CD4-positive, alpha-beta memory T cell (primary cell): Measurements from ENCODE around the gene CACNA1B. TPM values are rescaled to one million over a fixed set of nuclear protein-coding genes. Genes with fewer than 3 reads are reported as not detected.
"Not testable (repeated sequence)": the region's sequence is repeated elsewhere in the genome, so short reads cannot be mapped to it uniquely, and the experiment has no call there.

Experiments used
- CTCF ChIA-PET: fragments of 350-600 bp; sonication (Branson Sonifier 250); formaldehyde crosslinking; loops from one replicate; lab custom pipeline; 2021; ENCODE audit warnings: inconsistent platforms; ENCODE audit not compliant: partially characterized antibody; lab: Charles Lee
- POLR2A ChIA-PET: fragments of 350-600 bp; sonication (Branson Sonifier 250); formaldehyde crosslinking; loops from one replicate; lab custom pipeline; 2021; ENCODE audit not compliant: partially characterized antibody; lab: Charles Lee
- DNase-seq, 5 donors: peaks; one replicate each; pipeline versions ENCODE4 v3.0.0 to v3.0.0-alpha.2; 2020 to 2022; ENCODE audit warnings: mixed read lengths in 1 of 5
- H3K27ac ChIP-seq: one replicate; pipeline ENCODE4 v1.7.0; 2013; ENCODE audit warnings: low read depth, low read length
- H3K27me3 ChIP-seq: 2 replicates; pipeline ENCODE4 v1.7.0; 2013; ENCODE audit warnings: mild to moderate bottlenecking, low read length, moderate library complexity; ENCODE audit not compliant: insufficient read depth
- H3K36me3 ChIP-seq: 2 replicates; pipeline ENCODE4 v1.7.0; 2013; ENCODE audit warnings: mild to moderate bottlenecking, low read length, moderate library complexity; ENCODE audit not compliant: insufficient read depth
- H3K4me1 ChIP-seq: 2 replicates; pipeline ENCODE4 v1.7.0; 2013; ENCODE audit warnings: mild to moderate bottlenecking, low read length, moderate library complexity; ENCODE audit not compliant: insufficient read depth
- H3K4me3 ChIP-seq, 2 donors: one replicate each; pipeline ENCODE4 v1.7.0; 2013; ENCODE audit warnings: low read length in 2 of 2, mild to moderate bottlenecking in 1 of 2
- H3K9me3 ChIP-seq, 2 donors: one replicate each; pipeline ENCODE4 v1.7.0; 2013; ENCODE audit warnings: low read length in 2 of 2, control low read depth in 1 of 2; ENCODE audit not compliant: control insufficient read depth in 1 of 2
- H3K27ac Mint-ChIP-seq, 7 donors: one replicate each; pipeline ENCODE4 v1.8.0; 2020 to 2021; ENCODE audit warnings: mixed read lengths in 7 of 7, mild to moderate bottlenecking in 6 of 7, inconsistent platforms in 3 of 7, moderate library complexity in 3 of 7
- H3K27me3 Mint-ChIP-seq, 2 donors: one replicate each; pipeline ENCODE4 v1.8.0; 2020 to 2021; ENCODE audit warnings: mixed read lengths in 2 of 2
- H3K36me3 Mint-ChIP-seq, 2 donors: one replicate each; pipeline ENCODE4 v1.8.0; 2020 to 2021; ENCODE audit warnings: mixed read lengths in 2 of 2, inconsistent platforms in 1 of 2, mild to moderate bottlenecking in 1 of 2
- H3K4me1 Mint-ChIP-seq, 4 donors: one replicate each; pipeline ENCODE4 v1.8.0; 2020 to 2021; ENCODE audit warnings: mixed read lengths in 4 of 4, mild to moderate bottlenecking in 1 of 4
- H3K4me3 Mint-ChIP-seq, 8 donors: one replicate each; pipeline ENCODE4 v1.8.0; 2020 to 2021; ENCODE audit warnings: mixed read lengths in 8 of 8, mild to moderate bottlenecking in 7 of 8, moderate library complexity in 6 of 8, inconsistent platforms in 3 of 8
- H3K9me3 Mint-ChIP-seq, 8 donors: one replicate each; pipeline ENCODE4 v1.8.0; 2020 to 2021; ENCODE audit warnings: mixed read lengths in 8 of 8, mild to moderate bottlenecking in 5 of 8, inconsistent platforms in 3 of 8, moderate library complexity in 1 of 8
- intact Hi-C: fragments of 100-400 bp; cut with micrococcal nuclease; formaldehyde crosslinking; loops from one replicate; pipeline ENCODE4 v1.15.1; 2023
- polyA plus RNA-seq, 2 donors: library from polyadenylated mRNA; unstranded; fragments of 300-500 nt; fragmentation: Illumina TruSeq; gene quantifications; one replicate each; pipeline ENCODE4 v1.2.3, GENCODE V29; 2021
- total RNA-seq, 2 experiments: library from RNA; stranded (reverse); gene quantifications; one replicate each; pipeline ENCODE4 v1.2.3, GENCODE V29; 2021

Gene CACNA1B
- total and polyA plus RNA-seq, 4 experiments from 2014 or later: not detected

DNA sequence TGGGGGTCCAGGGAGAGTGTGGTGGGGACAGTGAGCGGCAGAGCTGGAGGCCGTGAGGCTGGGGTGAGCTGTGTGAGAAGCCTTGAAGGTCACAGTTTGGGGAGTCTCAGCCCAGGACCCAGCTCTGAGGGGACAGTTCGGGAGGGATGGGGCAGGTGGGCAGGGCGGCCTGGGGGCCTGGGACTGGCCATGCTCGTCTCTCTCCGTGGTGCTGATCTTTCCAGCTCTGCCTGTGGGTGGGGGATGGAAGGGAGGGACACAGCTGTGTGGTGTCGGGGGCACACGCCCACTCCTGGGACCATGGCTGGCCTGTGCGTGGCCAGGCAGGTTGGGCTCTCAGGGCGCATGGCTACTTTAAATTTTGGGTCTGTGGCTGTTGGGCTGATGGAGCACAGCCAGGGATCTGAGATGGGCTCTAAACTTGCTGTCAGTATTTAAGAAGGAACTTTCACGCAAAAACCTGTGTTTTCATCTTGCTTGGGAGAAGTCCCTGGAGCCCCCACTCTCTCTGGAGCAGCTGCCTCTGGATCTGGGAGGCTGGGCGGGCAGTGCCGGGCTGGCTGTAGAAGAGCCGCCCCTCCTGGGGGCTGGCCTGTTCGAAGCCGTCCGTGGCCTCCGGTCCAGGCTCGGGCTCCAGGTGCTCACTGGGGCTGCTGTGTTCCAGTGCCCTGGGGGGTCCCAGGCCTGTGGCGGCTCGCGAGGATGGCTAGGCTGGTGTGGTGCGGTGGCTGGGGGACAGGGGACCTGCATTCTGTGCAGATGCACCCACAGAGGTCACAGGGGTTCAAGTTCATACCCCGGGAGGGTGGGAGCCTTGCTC lies 13.4 kb downstream of the CACNA1B start:
- H3K4me3 Mint-ChIP-seq, CTCF ChIA-PET, H3K4me3 ChIP-seq, H3K36me3 Mint-ChIP-seq, H3K9me3 ChIP-seq, H3K27ac Mint-ChIP-seq, H3K4me1 ChIP-seq, H3K27ac ChIP-seq, H3K4me1 Mint-ChIP-seq, H3K27me3 ChIP-seq, DNase-seq, intact Hi-C loops, H3K27me3 Mint-ChIP-seq, H3K9me3 Mint-ChIP-seq, H3K36me3 ChIP-seq, POLR2A ChIA-PET: not testable (repeated sequence)

DNA sequence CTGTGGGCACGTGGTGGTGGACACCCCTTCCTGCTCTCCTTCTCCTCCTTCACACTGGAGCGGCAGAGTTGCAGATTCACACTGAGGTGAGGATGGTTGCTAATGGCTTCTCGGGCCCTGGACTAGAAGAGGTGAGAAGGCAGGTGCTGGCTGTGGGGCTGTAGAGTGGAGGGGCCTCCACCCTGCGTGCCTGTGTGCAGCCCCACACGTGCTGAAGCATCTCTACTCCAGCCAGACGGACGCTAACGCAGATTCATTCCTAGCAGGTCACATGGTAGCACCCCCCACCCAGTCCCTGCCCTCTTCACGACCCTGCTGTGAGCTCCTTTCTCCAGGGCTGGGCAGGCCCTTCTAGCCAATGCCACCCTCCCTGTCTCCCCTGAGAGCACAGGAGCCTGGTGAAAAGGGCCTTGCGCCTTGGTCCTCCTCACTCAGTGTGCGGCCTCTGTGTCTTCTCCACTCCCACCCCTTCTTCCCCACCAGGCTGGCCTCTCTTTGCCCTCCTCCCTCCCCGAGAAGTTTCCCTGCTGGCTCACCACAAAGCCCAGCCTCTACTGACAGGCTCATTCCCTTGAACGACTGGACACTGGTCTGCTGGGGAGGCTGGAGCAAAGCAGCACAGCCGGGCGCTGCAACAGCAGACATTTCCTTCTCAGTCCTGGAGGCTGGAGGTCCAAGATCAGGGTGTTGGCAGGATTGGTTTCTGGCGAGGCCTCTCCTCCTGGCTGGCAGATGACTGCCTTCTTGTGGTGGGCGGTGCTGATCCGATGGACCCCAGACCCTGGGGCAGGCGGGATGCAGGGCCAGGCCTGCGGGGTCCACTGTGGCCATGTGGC lies 14.2 kb downstream of the CACNA1B start:
- Histone ChIP-seq H3K27me3 (no peaks in the 10 kb centered on the region), H3K36me3 (no peaks in the 10 kb centered on the region), H3K27ac (no peak overlapping the region), H3K9me3 (no peaks in the 10 kb centered on the region), H3K4me3 (no peak overlapping the region), H3K4me1 (no peaks in the 10 kb centered on the region)
- intact Hi-C loops: no loop called here
- CTCF ChIA-PET: no interaction called here
- POLR2A ChIA-PET: no interaction called here
- peak overlapping the region in 1 of 7 donors; percentile 71 for H3K27ac Mint-ChIP-seq
- DNase-seq: no peak
- H3K4me1 Mint-ChIP-seq: peaks cover 0 to under 1% (median 0%) of the 10 kb centered on the region in 4 donors
- no peak overlapping the region for H3K4me3 Mint-ChIP-seq
- peaks cover 0 to 2% (median 0%) of the 10 kb centered on the region in 8 donors for H3K9me3 Mint-ChIP-seq
- no peaks in the 10 kb centered on the region for H3K36me3 Mint-ChIP-seq
- no peaks in the 10 kb centered on the region for H3K27me3 Mint-ChIP-seq

DNA sequence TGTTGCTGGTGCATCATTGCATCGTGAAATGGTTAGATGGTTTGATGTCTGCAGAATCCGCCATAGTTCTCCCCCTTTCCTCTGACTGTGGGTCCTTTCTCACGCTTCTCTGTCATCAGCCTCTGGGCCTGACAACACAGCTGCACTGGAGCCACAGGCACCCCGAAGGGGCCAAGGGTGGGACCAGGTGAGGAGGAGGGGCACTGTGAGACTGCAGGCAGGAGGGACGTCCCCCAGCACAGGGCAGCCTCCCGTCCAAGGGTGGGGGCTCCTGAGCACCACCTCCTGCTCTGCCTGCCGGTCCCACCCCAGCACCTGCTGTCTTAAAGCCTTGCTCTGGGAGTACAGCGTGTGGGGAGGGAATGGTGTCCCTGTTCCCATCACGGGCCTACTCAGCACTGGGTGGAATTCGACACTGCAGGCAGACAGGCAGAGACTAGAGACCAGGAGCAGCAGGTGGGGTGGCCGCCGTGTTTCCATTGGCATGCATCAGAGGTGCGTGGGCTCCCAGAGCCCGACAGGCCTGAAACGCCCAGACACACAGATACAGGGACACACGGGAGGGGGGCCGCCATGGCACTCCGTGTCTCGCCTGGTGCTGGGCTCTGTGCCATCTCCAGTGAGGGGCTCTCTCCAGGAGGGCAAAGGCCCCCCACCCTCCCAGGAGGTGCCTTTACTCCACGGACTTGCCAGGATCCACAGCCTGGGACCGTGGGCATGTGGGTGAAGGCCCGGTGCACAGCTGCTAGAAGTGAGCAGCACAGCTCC lies 15.0 kb downstream of the CACNA1B start:
- Histone ChIP-seq H3K4me3 (no peak overlapping the region), H3K27me3 (no peaks in the 10 kb centered on the region), H3K9me3 (no peaks in the 10 kb centered on the region), H3K27ac (no peak overlapping the region), H3K36me3 (no peaks in the 10 kb centered on the region), H3K4me1 (no peaks in the 10 kb centered on the region)
- DNase-seq: no peak
- no peaks in the 10 kb centered on the region for H3K27me3 Mint-ChIP-seq
- H3K9me3 Mint-ChIP-seq: peaks cover 0 to 2% (median 0%) of the 10 kb centered on the region in 8 donors
- ChIA-PET CTCF (no interaction called here), POLR2A (no interaction called here)
- intact Hi-C loops: no loop called here
- H3K4me1 Mint-ChIP-seq: no peaks in the 10 kb centered on the region
- H3K27ac Mint-ChIP-seq: no peak overlapping the region
- no peaks in the 10 kb centered on the region for H3K36me3 Mint-ChIP-seq
- no peak overlapping the region for H3K4me3 Mint-ChIP-seq

DNA sequence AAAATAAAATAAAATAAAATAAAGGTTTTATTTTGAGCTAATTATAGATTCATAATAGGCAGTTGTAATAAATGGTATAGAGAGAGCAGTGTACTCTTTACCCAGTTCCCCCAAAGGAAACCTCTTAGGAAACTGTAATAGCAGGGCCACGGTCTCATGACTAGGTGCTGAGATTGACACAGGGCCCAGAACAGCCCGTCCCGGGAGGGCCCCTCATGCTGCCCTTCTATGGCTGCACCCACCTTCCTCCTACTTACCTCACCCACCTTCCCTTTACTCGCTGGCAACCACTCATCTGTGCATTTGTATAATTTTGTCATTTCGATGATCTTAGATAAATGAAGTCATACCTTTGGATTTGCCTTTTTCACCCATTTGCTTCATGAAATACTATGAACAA lies 16.1 kb downstream of the CACNA1B start:
- H3K4me3 Mint-ChIP-seq: no peak overlapping the region
- DNase-seq: no peak
- Histone ChIP-seq H3K4me1 (no peaks in the 10 kb centered on the region), H3K4me3 (no peak overlapping the region), H3K9me3 (no peaks in the 10 kb centered on the region), H3K36me3 (no peaks in the 10 kb centered on the region), H3K27ac (no peak overlapping the region), H3K27me3 (no peaks in the 10 kb centered on the region)
- intact Hi-C loops: no loop called here
- no peaks in the 10 kb centered on the region for H3K27me3 Mint-ChIP-seq
- no peak overlapping the region for H3K27ac Mint-ChIP-seq
- no peaks in the 10 kb centered on the region for H3K36me3 Mint-ChIP-seq
- POLR2A ChIA-PET: no interaction called here
- H3K9me3 Mint-ChIP-seq: peaks cover 0 to 8% (median 5%) of the 10 kb centered on the region in 8 donors
- CTCF ChIA-PET: no interaction called here
- no peaks in the 10 kb centered on the region for H3K4me1 Mint-ChIP-seq

DNA sequence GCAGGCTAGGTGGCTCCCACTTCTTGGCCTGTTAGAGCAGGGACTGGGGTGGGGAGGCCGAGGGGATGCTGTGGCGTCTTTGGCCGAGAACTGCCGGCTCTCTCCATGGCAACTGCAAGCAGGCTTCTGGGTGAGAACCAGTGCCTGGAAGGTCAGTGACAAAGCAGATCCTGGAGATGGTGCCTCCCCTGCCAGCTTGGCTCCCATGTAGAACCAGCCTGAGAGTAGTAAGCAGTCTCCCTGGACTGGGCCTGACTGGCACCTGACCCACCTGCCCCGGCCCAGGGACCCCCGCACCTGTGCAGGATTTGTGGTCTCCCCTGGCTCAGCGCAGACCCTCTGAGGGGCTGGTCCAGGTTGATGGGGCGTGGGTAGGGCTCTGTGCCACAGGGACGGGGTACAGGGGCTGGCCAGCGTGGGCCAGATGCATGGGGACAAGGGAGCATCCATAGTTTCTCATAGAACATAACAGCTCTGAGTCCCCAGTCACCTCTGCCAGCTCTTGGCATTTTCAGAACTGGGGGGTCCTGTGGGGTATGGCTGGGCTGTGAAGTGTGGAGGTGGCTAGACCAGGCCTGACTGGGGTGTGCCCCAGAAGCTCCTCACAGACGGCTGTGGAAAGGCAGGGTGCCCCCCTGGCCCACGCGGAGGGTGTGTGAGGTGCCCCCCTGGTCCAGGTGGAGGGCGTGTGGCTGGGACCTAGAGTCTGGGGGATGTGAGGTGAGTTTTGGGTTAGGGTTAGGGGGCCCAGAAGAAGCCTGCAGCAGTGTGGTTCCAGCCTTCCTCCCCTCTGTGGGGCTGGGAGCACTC lies 22.2 kb downstream of the CACNA1B start:
- ChIA-PET POLR2A (no interaction called here), CTCF (no interaction called here)
- Mint-ChIP-seq H3K4me1 (no peaks in the 10 kb centered on the region), H3K9me3 (peaks cover 0 to 18% (median 6%) of the 10 kb centered on the region in 8 donors), H3K4me3 (no peak overlapping the region), H3K27me3 (peaks cover 8 to 9% of the 10 kb centered on the region in 2 donors), H3K36me3 (no peaks in the 10 kb centered on the region), H3K27ac (no peak overlapping the region)
- intact Hi-C loops: no loop called here
- Histone ChIP-seq H3K36me3 (no peaks in the 10 kb centered on the region), H3K4me1 (no peaks in the 10 kb centered on the region), H3K9me3 (no peaks in the 10 kb centered on the region), H3K27me3 (peaks cover 5% of the 10 kb centered on the region), H3K27ac (no peak overlapping the region), H3K4me3 (no peak overlapping the region)
- DNase-seq: no peak

DNA sequence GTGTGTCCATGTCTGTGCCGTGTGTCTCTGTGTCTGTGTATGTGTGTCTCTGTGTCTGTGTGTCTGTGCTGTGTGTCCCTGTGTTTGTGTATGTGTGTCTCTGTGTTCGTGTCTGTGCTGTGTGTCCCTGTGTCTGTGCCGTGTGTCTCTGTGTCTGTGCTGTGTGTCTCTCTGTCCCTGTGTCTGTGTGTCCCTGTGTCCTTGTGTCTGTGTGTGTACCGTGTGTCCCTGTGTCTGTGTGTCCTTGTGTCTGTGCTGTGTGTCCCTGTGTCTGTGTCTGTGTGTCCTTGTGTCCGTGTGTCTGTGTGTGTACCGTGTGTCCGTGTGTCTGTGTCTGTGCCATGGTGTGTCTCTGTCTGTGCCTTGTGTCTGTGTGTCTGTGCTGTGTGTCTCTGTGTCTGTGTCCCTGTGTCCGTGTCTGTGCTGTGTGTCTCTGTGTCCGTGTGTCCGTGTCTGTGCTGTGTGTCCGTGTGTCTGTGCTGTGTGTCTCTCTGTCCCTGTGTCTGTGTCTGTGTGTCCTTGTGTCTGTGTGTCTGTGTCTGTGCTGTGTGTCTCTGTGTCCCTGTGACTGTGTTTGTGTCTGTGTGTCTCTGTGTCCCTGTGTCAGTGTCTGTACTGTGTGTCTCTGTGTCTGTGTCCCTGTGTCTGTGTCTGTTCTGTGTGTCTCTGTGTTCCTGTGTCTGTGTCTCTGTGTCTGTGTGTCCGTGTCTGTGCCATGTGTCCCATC lies 23.2 kb downstream of the CACNA1B start:
- Histone ChIP-seq H3K4me3 (no peak overlapping the region), H3K27ac (no peak overlapping the region), H3K4me1 (no peaks in the 10 kb centered on the region), H3K36me3 (no peaks in the 10 kb centered on the region), H3K9me3 (no peaks in the 10 kb centered on the region), H3K27me3 (peaks cover 5% of the 10 kb centered on the region)
- no peaks in the 10 kb centered on the region for H3K4me1 Mint-ChIP-seq
- no peak overlapping the region for H3K4me3 Mint-ChIP-seq
- ChIA-PET POLR2A (no interaction called here), CTCF (no interaction called here)
- H3K27ac Mint-ChIP-seq: no peak overlapping the region
- no peak for DNase-seq
- no peaks in the 10 kb centered on the region for H3K36me3 Mint-ChIP-seq
- intact Hi-C loops: no loop called here
- H3K9me3 Mint-ChIP-seq: peaks cover 0 to 18% (median 6%) of the 10 kb centered on the region in 8 donors
- H3K27me3 Mint-ChIP-seq: peaks cover 8 to 10% of the 10 kb centered on the region in 2 donors
